HCT116 (cell line): ENCODE measurements around the gene PRAMEF1. TPM values are rescaled to one million over a fixed set of nuclear protein-coding genes. Genes with fewer than 3 reads are reported as not detected.

Source experiments
- ATAC-seq: fragments of 200-7000 bp; cut with Tn5 transposase; 2 replicates; pipeline ENCODE4 v1.9.1; 2020; ENCODE audit warnings: mild to moderate bottlenecking, moderate library complexity
- BruUV-seq: library from RNA; stranded (reverse); fragments of 400-500 nt; replicated peaks from 2 replicates; lab custom pipeline; 2021; lab: Mats Ljungman, UMichigan
- CTCF ChIA-PET: fragments of 300-600 bp; sonication (Branson Sonifier 250); formaldehyde crosslinking; loops from one replicate; lab custom pipeline; 2021; ENCODE audit warnings: antibody characterized with exemption; lab: Charles Lee
- POLR2A ChIA-PET: fragments of 300-600, 350-600 bp; sonication (Branson Sonifier 250); formaldehyde crosslinking; loops from one replicate; lab custom pipeline; 2021; ENCODE audit warnings: antibody characterized with exemption; lab: Charles Lee
- RAD21 ChIA-PET, 2 experiments: fragments of 300-600 bp; sonication (Branson Sonifier 250); formaldehyde crosslinking; loops; one replicate each; lab custom pipeline; 2023; ENCODE audit warnings: low total read pairs in 2 of 2; ENCODE audit not compliant: uncharacterized antibody in 2 of 2, unreplicated experiment in 2 of 2, low non-redundant PET in 1 of 2; lab: Charles Lee
- DNase-seq: peaks from one replicate; pipeline ENCODE4 v3.0.0-alpha.2; 2010; ENCODE audit warnings: low read depth, low spot score
- H2AFZ ChIP-seq: fragments of 200-600 bp; shearing (Covaris generic), sonication (generic); 2 replicates; pipeline ENCODE4 v1.6.1; 2017; ENCODE audit warnings: low read depth, mixed run types, mixed read lengths, antibody characterized with exemption, low read length; ENCODE audit not compliant: poor library complexity, severe bottlenecking
- H3K27ac ChIP-seq: 2 replicates; pipeline ENCODE4 v1.5.1; 2012; ENCODE audit warnings: low read depth, low read length
- H3K27me3 ChIP-seq: fragments of 200-600 bp; sonication (generic); 2 replicates; pipeline ENCODE4 v1.6.1; 2016; ENCODE audit warnings: mixed run types, low read length, mixed read lengths; ENCODE audit not compliant: insufficient read depth
- H3K36me3 ChIP-seq, 2 experiments: fragments of 200-500 bp in 1 of 2; fragments of 200-600 bp in 1 of 2; sonication (Bioruptor generic) in 1 of 2; sonication (generic) in 1 of 2; 2 replicates each; pipeline versions ENCODE4 v1.5.1 to v1.6.1; 2014 to 2016; ENCODE audit warnings: low read length in 2 of 2, inconsistent platforms in 1 of 2, mixed read lengths in 1 of 2, mixed run types in 1 of 2; ENCODE audit not compliant: insufficient read depth in 2 of 2, control insufficient read depth in 1 of 2
- H3K4me1 ChIP-seq, 2 experiments: fragments of 200-600 bp in 1 of 2; sonication (generic) in 1 of 2; 2 replicates each; pipeline versions ENCODE4 v1.5.1 to v1.6.1; 2012 to 2017; ENCODE audit warnings: low read length in 2 of 2, inconsistent platforms in 1 of 2, mild to moderate bottlenecking in 1 of 2, mixed read lengths in 1 of 2, mixed run types in 1 of 2, moderate library complexity in 1 of 2; ENCODE audit not compliant: insufficient read depth in 2 of 2, control insufficient read depth in 1 of 2
- H3K4me2 ChIP-seq: fragments of 200-600 bp; sonication (generic); 2 replicates; pipeline ENCODE4 v1.6.1; 2017; ENCODE audit warnings: mixed run types, low read length, mixed read lengths
- H3K4me3 ChIP-seq, 2 experiments: fragments of 200-600 bp in 1 of 2; sonication (generic) in 1 of 2; replicated peaks in 1 of 2; 2 replicates each; pipeline ENCODE4 v1.5.1; 2011 to 2016; ENCODE audit warnings: low read length in 2 of 2, control low read depth in 1 of 2, low read depth in 1 of 2, mild to moderate bottlenecking in 1 of 2, mixed read lengths in 1 of 2, mixed run types in 1 of 2
- H3K79me2 ChIP-seq: fragments of 200-600 bp; sonication (generic); 2 replicates; pipeline ENCODE4 v1.6.1; 2017; ENCODE audit warnings: mild to moderate bottlenecking, mixed run types, low read length, moderate library complexity, mixed read lengths; ENCODE audit not compliant: insufficient read depth
- H3K9ac ChIP-seq: fragments of 200-600 bp; sonication (generic); 2 replicates; pipeline ENCODE4 v1.6.1; 2016; ENCODE audit warnings: low read length, mixed read lengths
- H3K9me2 ChIP-seq: fragments of 200-600 bp; sonication (generic), shearing (Covaris generic); 2 replicates; pipeline ENCODE4 v1.6.1; 2017; ENCODE audit warnings: mixed run types, mild to moderate bottlenecking, moderate library complexity; ENCODE audit not compliant: insufficient read depth
- H3K9me3 ChIP-seq, 2 experiments: fragments of 200-500 bp in 1 of 2; fragments of 200-600 bp in 1 of 2; sonication (Bioruptor generic) in 1 of 2; sonication (generic) in 1 of 2; 2 replicates each; pipeline ENCODE4 v1.6.1; 2014 to 2017; ENCODE audit warnings: low read length in 2 of 2, mixed read lengths in 2 of 2, inconsistent platforms in 1 of 2, low read depth in 1 of 2, mild to moderate bottlenecking in 1 of 2, mixed run types in 1 of 2, moderate library complexity in 1 of 2; ENCODE audit not compliant: control insufficient read depth in 1 of 2, insufficient read depth in 1 of 2
- H4K20me1 ChIP-seq: fragments of 200-600 bp; sonication (generic), shearing (Covaris generic); 2 replicates; pipeline ENCODE4 v1.6.1; 2017; ENCODE audit warnings: mixed run types, mild to moderate bottlenecking, moderate library complexity; ENCODE audit not compliant: insufficient read depth
- CBX3 ChIP-seq: IDR thresholded peaks from 2 replicates; pipeline ENCODE4 v1.6.1; 2012; ENCODE audit warnings: low read depth
- CEBPB ChIP-seq: IDR thresholded peaks from 2 replicates; pipeline ENCODE4 v1.6.1; 2012; ENCODE audit warnings: low read depth
- EGR1 ChIP-seq: IDR thresholded peaks from 2 replicates; pipeline ENCODE4 v1.6.1; 2012; ENCODE audit warnings: low read depth
- EZH2 ChIP-seq: fragments of 200-600 bp; sonication (generic); IDR thresholded peaks from 2 replicates; pipeline ENCODE4 v1.6.1; 2017; ENCODE audit warnings: antibody characterized with exemption, mixed run types
- EZH2phosphoT487 ChIP-seq: fragments of 200-600 bp; IDR thresholded peaks from 2 replicates; pipeline ENCODE4 v1.6.1; 2018; ENCODE audit warnings: antibody characterized with exemption, borderline replicate concordance
- FOSL1 ChIP-seq: IDR thresholded peaks from 2 replicates; pipeline ENCODE4 v1.6.1; 2012; ENCODE audit warnings: low read depth
- MAX ChIP-seq: IDR thresholded peaks from 2 replicates; pipeline ENCODE4 v1.6.1; 2012
- POLR2AphosphoS5 ChIP-seq: IDR thresholded peaks from 2 replicates; pipeline ENCODE4 v1.6.1; 2011; ENCODE audit warnings: mild to moderate bottlenecking, low read depth, low read length, moderate library complexity
- RAD21 ChIP-seq: IDR thresholded peaks from 2 replicates; pipeline ENCODE4 v1.6.1; 2012; ENCODE audit warnings: low read depth, mild to moderate bottlenecking
- REST ChIP-seq: IDR thresholded peaks from 2 replicates; pipeline ENCODE4 v1.6.1; 2012; ENCODE audit warnings: low read depth
- SIN3A ChIP-seq: IDR thresholded peaks from 2 replicates; pipeline ENCODE4 v1.6.1; 2012; ENCODE audit warnings: low read depth
- SP1 ChIP-seq: IDR thresholded peaks from 2 replicates; pipeline ENCODE4 v1.6.1; 2012; ENCODE audit warnings: low read depth
- ZFX ChIP-seq: fragments of 450-650 bp; IDR thresholded peaks from 2 replicates; pipeline ENCODE4 v1.6.1; 2017
- ZNF274 ChIP-seq: fragments of 200-500 bp; sonication (Bioruptor generic); IDR thresholded peaks from 2 replicates; pipeline ENCODE4 v1.6.1; 2014; ENCODE audit warnings: mild to moderate bottlenecking, low read depth, low read length, inconsistent platforms
- intact Hi-C: fragments of 100-400 bp; cut with micrococcal nuclease; formaldehyde crosslinking; loops from 2 replicates; pipeline ENCODE4 v1.10.0; 2022
- total RNA-seq: library from RNA; stranded (reverse); gene quantifications from one replicate; pipeline ENCODE4 v1.2.1, GENCODE V29; 2021; ENCODE audit not compliant: unreplicated experiment
- TF ChIP-seq, protein P1 (sequence below): IDR thresholded peaks from 2 replicates; pipeline ENCODE4 v1.6.1; 2012

The PRAMEF1 gene
- total RNA-seq, 1 experiment from 2014 or later, result not detected

GRCh38 chr1:12745126-12745991, 45.8 kb upstream of the PRAMEF1 start:
- Histone ChIP-seq H3K27ac (no peak overlapping the region), H3K79me2 (no peaks in the 10 kb centered on the region), H3K27me3 (peaks cover 8% of the 10 kb centered on the region; the same call in 1 of the 2 replicates), H3K4me2 (no peak overlapping the region), H3K4me1 (no peaks in the 10 kb centered on the region), H3K9me3 (no peaks in the 10 kb centered on the region), H3K36me3 (no peaks in the 10 kb centered on the region), H3K4me3 (no peak overlapping the region), H3K9ac (no peak overlapping the region), H4K20me1 (no peaks in the 10 kb centered on the region), H3K9me2 (no peaks in the 10 kb centered on the region), H2AFZ (no peak overlapping the region)
- no TSS peak for BruUV-seq
- ChIA-PET CTCF (no interaction called here), RAD21 (no interaction called here), POLR2A (no interaction called here)
- intact Hi-C loops, result no loop called here
- peak; percentile 79 for TF ChIP-seq CEBPB
- TF ChIP-seq FOSL1, result no peak
- no peak for TF ChIP-seq EGR1
- DNase-seq (no peak), ATAC-seq (no peak)

DNA sequence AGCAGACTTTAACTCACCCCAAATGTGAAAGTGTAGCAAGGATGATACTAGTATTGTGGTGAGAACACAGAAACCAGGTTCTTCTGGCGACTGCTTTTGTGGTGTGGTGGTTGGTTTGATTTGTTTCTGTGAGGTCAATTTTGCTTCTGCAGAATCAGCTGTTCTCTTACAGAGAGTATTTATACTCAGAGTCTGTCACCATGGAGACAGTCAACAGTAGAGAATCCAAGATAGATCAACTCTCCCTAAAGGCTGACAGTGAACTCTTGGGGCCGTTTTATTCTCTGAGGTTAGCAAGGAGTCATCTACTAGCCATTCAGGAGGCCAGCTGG, 45.2 kb upstream of the PRAMEF1 start, which contains the start of gene CFAP107:
TSS of gene CFAP107 (plus strand) at position 209 of the 332 bp plus-strand sequence. CDS start 231 bp downstream, outside the sequence.
- Histone ChIP-seq H3K79me2 (no peaks in the 10 kb centered on the region), H3K36me3 (no peaks in the 10 kb centered on the region), H2AFZ (no peak within 1 kb of the TSS), H3K27me3 (peaks cover 8% of the 10 kb centered on the region; the same call in 1 of the 2 replicates), H3K9ac (no peak within 1 kb of the TSS), H3K4me1 (no peaks in the 10 kb centered on the region), H3K9me3 (no peaks in the 10 kb centered on the region), H3K4me2 (no peak within 1 kb of the TSS), H3K27ac (no peak within 1 kb of the TSS), H3K9me2 (no peaks in the 10 kb centered on the region), H4K20me1 (no peaks in the 10 kb centered on the region), H3K4me3 (no peak within 1 kb of the TSS)
- DNase-seq (no peak), ATAC-seq (no peak)
- ChIA-PET POLR2A (no interaction called here), CTCF (no interaction called here), RAD21 (no interaction called here)
- TF ChIP-seq EZH2phosphoT487 (no peak), SP1 (no peak), RAD21 (no peak), SIN3A (no peak), CBX3 (no peak), FOSL1 (no peak), ZNF274 (no peak), EZH2 (no peak), ZFX (no peak), REST (no peak), MAX (no peak), POLR2AphosphoS5 (no peak)
- TF ChIP-seq, protein P1, sequence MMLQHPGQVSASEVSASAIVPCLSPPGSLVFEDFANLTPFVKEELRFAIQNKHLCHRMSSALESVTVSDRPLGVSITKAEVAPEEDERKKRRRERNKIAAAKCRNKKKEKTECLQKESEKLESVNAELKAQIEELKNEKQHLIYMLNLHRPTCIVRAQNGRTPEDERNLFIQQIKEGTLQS, result no peak
- intact Hi-C loops, result no loop called here
- BruUV-seq, result no TSS peak
